ENCODE results near the gene AADAT.
"Not testable (repeated sequence)": the region's sequence is repeated elsewhere in the genome, so short reads cannot be mapped to it uniquely, and the experiment has no call there.

AADAT gene

DNA sequence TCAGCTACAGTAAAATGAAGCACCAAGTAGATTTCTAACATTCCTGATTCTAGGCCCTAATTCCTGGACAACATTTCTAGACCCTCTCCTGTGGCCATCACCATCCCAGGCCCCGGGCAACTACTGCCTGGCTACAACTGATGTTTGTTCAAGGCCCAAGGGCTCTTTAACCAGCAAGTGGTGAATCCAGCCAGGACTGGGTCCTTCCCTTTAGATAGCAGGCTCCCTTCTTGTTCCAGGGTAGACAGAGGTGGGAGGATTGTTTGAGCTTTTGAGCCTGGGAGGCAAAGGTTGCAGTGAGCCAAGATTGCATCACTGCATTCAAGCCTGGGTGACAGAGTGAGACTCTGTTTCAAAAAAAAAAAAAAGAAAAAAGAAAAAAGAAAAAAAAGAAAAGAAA is 12.7 kb upstream of the AADAT start:
- ATAC-seq = no peak
- Mint-ChIP-seq H3K9me3 (no peaks in the 10 kb centered on the region), H3K36me3 (no peaks in the 10 kb centered on the region), H3K4me1 (no peaks in the 10 kb centered on the region), H3K4me3 (no peak overlapping the region), H3K27ac (no peak overlapping the region)
- no peak for DNase-seq (ENCODE audit: low spot score in 2 of 2)

DNA sequence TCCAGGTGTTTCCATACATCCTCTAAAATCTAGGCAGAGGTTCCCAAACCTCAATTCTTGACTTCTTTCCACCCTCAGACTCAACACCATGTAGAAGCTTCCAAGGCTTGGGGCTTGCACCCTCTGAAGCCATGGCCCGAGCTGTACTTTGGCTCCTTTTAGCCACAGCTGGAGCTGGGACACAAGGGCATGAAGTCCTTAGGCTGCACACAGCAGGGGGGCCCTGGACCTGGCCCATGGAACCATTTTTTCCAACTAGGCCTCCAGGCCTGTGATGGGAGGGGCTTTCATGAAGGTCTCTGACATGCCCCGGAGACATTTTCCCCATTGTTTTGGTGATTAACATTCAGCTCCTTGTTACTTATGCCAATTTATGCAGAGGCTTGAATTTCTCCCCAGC is 8.4 kb upstream of the AADAT start:
- not testable (repeated sequence) for H3K4me1 Mint-ChIP-seq; H3K36me3 Mint-ChIP-seq; ATAC-seq; H3K27ac Mint-ChIP-seq; H3K9me3 Mint-ChIP-seq; H3K4me3 Mint-ChIP-seq; DNase-seq (ENCODE audit: low spot score in 2 of 2)

DNA sequence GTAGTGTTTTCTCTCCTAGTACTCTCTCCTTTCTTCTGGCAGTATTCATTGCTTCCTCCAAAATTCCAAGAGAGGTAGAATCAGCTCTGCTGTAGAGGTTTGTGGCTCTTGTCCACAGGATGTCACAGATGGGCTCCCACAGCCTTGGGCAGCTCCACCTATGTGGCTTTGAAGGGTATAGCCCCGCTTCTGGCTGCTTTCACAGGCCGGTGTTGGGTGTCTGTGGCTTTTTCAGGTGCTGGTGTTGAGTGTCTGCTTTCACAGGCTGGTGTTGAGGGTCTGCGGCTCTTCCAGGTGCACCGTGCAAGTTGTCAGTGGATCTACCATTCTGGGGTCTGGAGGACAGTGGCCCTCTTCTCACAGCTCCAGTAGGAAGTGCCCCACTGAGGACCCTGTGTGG is 7.9 kb upstream of the AADAT start:
- no peaks in the 10 kb centered on the region for H3K9me3 Mint-ChIP-seq
- no peak overlapping the region for H3K27ac Mint-ChIP-seq
- H3K36me3 Mint-ChIP-seq = no peaks in the 10 kb centered on the region
- ATAC-seq = no peak
- H3K4me1 Mint-ChIP-seq = no peaks in the 10 kb centered on the region
- no peak overlapping the region for H3K4me3 Mint-ChIP-seq
- DNase-seq (ENCODE audit: low spot score in 2 of 2) = no peak

DNA sequence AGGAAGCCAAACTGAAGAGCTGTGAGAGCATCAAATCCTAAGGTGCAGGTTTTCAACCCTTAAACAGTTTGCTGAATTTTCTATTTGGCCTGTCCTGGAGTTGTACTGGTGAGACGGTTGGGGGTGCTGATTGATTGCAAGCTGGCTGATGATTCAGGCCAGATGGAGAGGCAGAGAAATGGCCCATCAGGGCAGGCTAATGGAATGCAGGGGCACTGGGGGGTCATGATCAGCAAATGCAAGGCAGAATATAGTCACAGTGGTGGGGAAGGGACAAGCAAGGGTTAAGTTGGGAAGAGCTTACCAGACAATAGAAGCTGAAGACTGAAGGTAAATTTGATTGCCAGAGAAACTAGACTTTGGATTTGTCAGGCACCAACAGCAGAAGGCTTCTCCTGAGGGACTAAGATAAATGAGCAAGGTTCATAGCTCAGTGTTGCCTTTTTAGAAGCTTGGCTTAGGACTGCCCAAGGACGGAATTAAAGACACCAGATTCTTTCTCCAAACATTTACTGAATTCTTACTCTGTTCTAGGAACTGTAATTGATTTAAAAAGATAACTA is 4.3 kb upstream of the AADAT start:
- no peak overlapping the region for H3K27ac Mint-ChIP-seq
- H3K4me3 Mint-ChIP-seq = no peak overlapping the region
- DNase-seq (ENCODE audit: low spot score in 2 of 2) (no peak), ATAC-seq (no peak)
- H3K36me3 Mint-ChIP-seq = no peaks in the 10 kb centered on the region
- no peaks in the 10 kb centered on the region for H3K9me3 Mint-ChIP-seq
- H3K4me1 Mint-ChIP-seq = no peaks in the 10 kb centered on the region

DNA sequence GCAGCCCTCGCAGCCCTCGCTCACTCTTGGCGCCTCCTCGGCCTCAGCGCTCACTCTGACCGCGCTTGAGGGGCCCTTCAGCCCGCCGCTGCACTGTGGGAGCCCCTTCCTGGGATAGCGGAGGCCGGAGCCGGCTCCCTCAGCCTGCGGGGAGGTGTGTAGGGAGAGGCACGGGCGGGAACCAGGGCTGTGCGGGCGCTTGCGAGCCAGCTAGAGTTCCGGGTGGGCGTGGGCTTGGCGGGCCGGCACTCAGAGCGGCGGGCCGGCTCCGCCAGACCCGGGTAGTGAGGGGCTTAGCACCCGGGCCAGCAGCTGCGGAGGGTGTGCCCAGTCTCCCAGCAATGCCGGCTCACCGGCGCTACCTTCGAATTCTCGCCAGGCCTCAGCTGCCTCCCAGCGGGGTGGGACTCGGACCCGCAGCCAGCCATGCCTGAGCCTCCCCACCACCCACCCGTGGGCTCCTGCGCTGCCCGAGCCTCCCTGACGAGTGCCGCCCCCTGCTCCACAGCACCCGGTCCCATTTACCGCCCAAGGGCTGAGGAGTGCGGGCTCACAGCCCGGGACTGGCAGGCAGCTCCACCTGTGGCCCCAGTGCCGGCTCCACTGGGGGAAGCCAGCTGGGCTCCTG is 1.4 kb upstream of the AADAT start:
- no peaks in the 10 kb centered on the region for H3K36me3 Mint-ChIP-seq
- no peaks in the 10 kb centered on the region for H3K9me3 Mint-ChIP-seq
- no peak overlapping the region for H3K27ac Mint-ChIP-seq
- no peak overlapping the region for H3K4me3 Mint-ChIP-seq
- DNase-seq (ENCODE audit: low spot score in 2 of 2) (no peak), ATAC-seq (no peak)
- no peaks in the 10 kb centered on the region for H3K4me1 Mint-ChIP-seq

DNA sequence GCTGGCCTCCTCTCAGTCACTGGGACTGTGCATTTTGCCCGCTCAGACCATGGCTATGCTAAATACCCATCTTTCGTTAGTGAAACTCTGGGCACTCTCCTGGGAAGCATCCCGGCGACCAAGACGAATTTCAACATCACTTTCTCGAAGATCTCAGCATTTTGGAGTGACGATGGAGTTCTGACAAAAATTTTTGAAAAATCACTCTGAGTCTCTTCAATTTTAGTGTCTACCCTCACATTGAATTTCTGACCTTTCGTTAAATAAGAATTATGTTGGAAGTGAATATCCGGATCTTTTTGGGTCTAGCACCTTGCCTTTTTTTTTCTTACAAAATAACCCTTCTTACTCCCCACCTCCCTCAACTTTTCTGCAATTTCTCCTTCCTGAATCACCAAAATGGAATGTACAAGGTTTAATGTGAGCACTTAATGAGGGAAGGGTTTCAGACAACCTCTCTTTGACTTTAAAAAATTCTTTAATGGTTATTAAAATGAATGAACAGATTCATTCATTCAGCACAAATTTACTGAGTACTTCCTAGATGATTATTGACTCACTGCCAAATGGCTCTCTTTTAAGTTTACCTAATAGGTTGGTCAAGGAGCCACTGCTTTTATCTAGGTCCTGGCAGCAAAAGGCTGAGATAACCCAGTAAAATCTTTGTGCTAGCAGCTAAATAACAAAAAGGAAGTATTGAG is 746 bp upstream of the AADAT start:
- DNase-seq (ENCODE audit: low spot score in 2 of 2) (no peak), ATAC-seq (no peak)
- H3K27ac Mint-ChIP-seq = no peak overlapping the region

DNA sequence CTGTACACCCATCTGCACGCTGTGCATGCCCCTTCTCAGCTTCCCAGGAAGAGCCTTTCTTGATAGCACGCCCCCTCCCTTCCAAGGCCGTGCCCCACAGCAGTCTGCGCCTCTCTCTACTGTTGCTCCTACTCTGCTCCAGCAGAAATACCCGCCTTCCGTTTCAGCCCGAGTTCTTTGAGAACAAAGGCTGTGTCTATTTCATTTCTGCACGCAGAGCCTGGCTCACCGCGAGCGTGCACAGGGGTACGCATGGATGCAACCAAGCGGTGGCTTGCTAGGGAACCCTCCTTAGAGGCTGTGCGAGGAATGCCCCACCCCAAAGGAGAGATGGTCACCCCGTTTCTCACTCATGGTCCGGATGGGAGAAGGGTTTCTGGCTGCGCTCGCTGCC is 485 bp downstream of the AADAT start:
- Mint-ChIP-seq H3K9me3 (no peaks in the 10 kb centered on the region), H3K36me3 (no peaks in the 10 kb centered on the region), H3K4me1 (no peaks in the 10 kb centered on the region), H3K27ac (no peak overlapping the region), H3K4me3 (no peak overlapping the region)
- DNase-seq (ENCODE audit: low spot score in 2 of 2) (no peak), ATAC-seq (peak; percentile 24)

More for the DNA sequence above, 746 bp upstream of the AADAT start:
- H3K9me3 Mint-ChIP-seq = no peaks in the 10 kb centered on the region
- H3K36me3 Mint-ChIP-seq = no peaks in the 10 kb centered on the region
- no peaks in the 10 kb centered on the region for H3K4me1 Mint-ChIP-seq
- peak overlapping the region; percentile 20 for H3K4me3 Mint-ChIP-seq

DNA sequence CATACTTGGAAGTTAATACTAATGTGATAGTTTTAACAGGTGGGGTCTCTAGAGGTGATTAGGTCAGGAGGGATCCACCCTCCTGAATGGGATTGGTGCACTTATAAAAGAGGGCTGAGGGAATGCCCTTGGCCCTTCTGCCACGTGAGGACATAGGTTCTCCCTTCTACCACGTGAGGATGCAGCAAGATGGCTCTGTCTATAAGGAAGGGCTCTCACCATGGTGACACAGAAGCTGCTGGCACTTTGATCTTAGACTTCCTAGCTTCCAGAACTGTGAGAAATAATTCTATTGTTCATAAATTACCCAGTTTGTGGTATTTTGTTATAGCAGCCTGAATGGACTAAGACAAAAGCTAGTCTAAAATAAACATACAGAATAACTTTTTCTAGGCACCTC is 1.0 kb downstream of the AADAT start:
- Mint-ChIP-seq H3K4me1 (no peaks in the 10 kb centered on the region), H3K4me3 (no peak overlapping the region), H3K9me3 (no peaks in the 10 kb centered on the region), H3K27ac (no peak overlapping the region), H3K36me3 (no peaks in the 10 kb centered on the region)
- DNase-seq (ENCODE audit: low spot score in 2 of 2) (no peak), ATAC-seq (no peak)

DNA sequence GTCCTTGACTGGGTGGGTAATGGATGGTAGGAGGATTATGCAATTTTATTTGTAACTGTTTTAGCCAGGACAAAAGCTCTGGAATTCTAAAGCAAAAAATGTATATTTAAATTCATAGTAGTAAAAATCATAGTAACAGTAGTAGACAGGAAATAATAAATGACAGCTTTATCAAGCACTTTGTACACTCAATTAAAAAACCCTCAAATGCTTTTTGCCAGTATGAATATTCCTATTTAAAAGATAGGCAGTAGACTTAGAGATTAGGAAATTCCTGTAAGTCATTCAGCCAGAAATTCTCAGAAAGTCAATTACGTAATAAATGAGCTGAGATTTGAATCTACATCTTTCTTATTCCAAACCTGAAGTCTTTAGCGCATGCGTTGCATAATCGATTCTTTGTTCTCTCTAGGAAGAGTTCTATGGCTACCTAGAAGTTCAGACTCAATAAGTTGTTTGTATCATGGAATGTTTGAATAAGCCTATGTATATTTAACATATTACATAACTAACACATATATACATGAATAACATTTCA is 2.5 kb downstream of the AADAT start:
- peaks cover 1% of the 10 kb centered on the region for H3K9me3 Mint-ChIP-seq
- ATAC-seq (no peak), DNase-seq (ENCODE audit: low spot score in 2 of 2) (no peak)
- H3K27ac Mint-ChIP-seq = no peak overlapping the region
- H3K36me3 Mint-ChIP-seq = no peaks in the 10 kb centered on the region
- no peaks in the 10 kb centered on the region for H3K4me1 Mint-ChIP-seq
- no peak overlapping the region for H3K4me3 Mint-ChIP-seq

DNA sequence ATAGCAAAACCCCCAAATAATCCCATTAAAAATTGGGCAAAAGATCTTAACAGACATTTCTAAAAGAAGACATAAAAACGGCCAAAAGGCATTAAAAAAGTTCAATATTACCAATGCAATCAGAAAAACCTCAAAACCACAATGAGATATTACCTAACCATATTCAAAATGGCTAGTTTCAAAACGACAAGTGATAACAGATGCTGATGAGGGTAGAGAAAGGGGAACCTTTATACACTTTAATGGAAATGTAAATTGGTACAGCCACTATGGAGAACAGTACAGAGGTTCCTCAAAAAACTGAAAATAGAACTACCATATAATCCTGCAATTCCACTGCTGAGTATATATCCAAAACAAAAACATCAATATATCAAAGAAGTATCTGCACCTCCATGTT is 6.2 kb downstream of the AADAT start:
- Mint-ChIP-seq H3K4me3 (no peak overlapping the region), H3K4me1 (no peaks in the 10 kb centered on the region), H3K36me3 (no peaks in the 10 kb centered on the region), H3K9me3 (peaks cover 5% of the 10 kb centered on the region), H3K27ac (no peak overlapping the region)
- DNase-seq (ENCODE audit: low spot score in 2 of 2) (no peak), ATAC-seq (no peak)

DNA sequence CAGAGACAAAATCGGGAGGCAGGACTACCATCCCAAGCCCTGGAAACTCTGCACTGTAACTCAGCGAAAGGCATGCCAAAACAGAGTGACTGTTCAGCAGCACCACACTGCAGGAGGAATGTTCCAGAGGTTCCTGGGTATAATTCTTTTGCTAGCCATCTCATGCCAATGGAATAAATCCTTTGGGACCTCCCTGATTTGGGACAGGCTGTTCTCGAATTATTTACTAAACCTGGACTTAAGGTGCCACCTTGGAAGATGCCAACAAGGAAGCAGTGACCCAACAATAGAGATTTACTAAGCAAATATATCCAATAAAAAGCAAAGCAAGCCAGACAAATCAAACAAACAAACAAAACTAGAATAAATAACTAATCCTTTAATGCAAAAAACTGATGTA is 9.3 kb downstream of the AADAT start:
- no peaks in the 10 kb centered on the region for H3K36me3 Mint-ChIP-seq

DNA sequence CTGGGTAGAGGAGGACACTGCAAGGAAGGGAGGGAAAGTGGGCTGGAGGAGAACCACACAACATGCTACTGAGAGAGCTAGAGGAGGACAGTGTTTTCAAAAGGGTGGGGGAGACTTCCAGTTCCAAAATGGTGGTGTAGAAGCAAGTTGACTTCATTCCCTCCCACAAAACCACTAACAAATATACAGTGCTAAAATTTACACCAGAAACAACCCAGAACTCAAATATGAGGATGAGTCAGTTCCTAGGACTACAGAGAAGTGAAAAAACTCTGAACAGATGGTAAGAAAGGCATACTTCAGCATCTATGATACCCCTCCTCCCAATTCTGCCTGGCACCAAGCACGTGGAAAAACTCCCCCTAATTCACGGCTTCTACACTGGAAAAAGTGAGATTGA is 9.8 kb downstream of the AADAT start:
- ATAC-seq = no peak
- H3K36me3 Mint-ChIP-seq = no peaks in the 10 kb centered on the region
- H3K4me3 Mint-ChIP-seq = no peak overlapping the region

More for the DNA sequence above, 9.3 kb downstream of the AADAT start:
- Mint-ChIP-seq H3K4me3 (no peak overlapping the region), H3K27ac (no peak overlapping the region), H3K9me3 (peaks cover 5% of the 10 kb centered on the region), H3K4me1 (no peaks in the 10 kb centered on the region)
- ATAC-seq = no peak
- no peak for DNase-seq (ENCODE audit: low spot score in 2 of 2)

DNA sequence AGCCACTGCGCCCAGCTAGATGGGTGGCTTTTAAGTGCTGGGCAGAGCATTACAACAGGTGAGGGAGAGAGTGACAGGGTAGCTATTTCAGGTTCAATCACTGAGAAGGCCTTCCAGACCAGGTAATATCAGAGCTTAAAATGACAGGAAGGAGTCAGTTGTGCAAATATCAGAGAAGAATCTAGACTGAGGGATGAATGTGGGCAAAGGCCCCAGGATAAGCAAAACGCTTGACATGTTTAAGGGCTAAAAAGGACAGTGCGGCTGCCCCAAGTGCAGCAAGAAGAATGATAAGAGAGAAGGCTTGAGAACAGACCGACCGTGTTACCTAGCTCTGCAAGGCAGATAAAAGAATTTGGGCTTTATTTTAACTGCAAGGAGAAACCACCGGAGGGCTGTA is 18.6 kb downstream of the AADAT start:
- no peaks in the 10 kb centered on the region for H3K9me3 Mint-ChIP-seq
- H3K4me3 Mint-ChIP-seq = no peak overlapping the region
- no peak overlapping the region for H3K27ac Mint-ChIP-seq
- DNase-seq (ENCODE audit: low spot score in 2 of 2) (no peak), ATAC-seq (peak; percentile 21)
- no peaks in the 10 kb centered on the region for H3K36me3 Mint-ChIP-seq
- H3K4me1 Mint-ChIP-seq = no peaks in the 10 kb centered on the region

More for the DNA sequence above, 9.8 kb downstream of the AADAT start:
- H3K27ac Mint-ChIP-seq = no peak overlapping the region
- DNase-seq (ENCODE audit: low spot score in 2 of 2) = no peak
- peaks cover 5% of the 10 kb centered on the region for H3K9me3 Mint-ChIP-seq
- H3K4me1 Mint-ChIP-seq = no peaks in the 10 kb centered on the region

DNA sequence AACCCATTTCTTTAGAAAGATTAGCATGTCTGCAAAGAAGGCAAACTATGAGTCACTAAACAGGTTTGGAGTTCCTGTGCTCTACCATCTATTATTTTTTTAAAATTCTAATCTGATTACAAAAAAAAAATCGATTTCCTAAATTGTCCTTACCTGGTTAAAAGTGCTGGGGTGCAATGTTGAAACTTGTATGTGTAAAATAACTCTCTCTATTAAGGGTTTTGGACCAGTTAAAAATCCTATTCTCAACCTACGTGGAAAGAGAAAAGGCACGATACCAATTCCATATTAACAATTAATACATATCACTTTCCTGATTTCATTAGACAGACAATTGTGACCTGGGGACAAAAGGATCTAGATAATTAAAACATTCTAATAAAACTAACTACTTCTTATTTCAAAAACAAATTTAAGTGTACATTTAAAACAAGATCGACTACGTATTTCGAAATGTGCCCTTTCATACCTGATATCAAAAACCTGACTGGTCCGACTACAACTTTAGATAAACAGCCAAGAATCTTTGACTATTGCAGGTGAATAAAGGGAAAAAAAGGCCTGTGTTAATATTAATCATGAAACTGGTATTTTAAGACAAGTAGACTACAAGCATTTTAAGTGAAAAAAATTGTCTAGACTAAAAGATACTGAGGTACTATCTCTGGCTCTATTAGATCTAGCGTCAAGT is 21.2 kb downstream of the AADAT start:
- Mint-ChIP-seq H3K4me1 (no peaks in the 10 kb centered on the region), H3K9me3 (no peaks in the 10 kb centered on the region), H3K36me3 (no peaks in the 10 kb centered on the region), H3K4me3 (no peak overlapping the region), H3K27ac (no peak overlapping the region)
- ATAC-seq = no peak
- DNase-seq (ENCODE audit: low spot score in 2 of 2) = no peak

DNA sequence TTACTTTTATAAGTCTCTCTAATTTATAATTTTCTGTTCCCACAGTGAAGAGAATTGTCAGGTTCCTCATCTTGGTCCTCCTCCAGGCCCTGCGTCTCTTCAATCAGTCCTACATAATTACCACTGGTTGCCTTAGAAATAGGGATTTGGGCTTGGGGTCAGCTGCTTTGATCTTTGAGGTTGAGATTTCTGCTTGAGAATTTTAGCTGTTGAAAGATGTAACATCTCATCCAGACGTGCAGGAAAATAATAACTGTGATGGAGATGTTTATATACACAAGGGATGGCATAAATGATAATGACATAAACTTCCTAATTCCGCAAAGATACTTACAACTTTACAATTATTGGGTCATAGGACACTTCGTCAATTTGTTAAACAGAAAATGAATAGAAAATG is 30.3 kb downstream of the AADAT start:
- ATAC-seq (no peak), DNase-seq (ENCODE audit: low spot score in 2 of 2) (no peak)
- Mint-ChIP-seq H3K9me3 (no peaks in the 10 kb centered on the region), H3K4me3 (no peak overlapping the region), H3K4me1 (no peaks in the 10 kb centered on the region), H3K36me3 (no peaks in the 10 kb centered on the region), H3K27ac (no peak overlapping the region)

DNA sequence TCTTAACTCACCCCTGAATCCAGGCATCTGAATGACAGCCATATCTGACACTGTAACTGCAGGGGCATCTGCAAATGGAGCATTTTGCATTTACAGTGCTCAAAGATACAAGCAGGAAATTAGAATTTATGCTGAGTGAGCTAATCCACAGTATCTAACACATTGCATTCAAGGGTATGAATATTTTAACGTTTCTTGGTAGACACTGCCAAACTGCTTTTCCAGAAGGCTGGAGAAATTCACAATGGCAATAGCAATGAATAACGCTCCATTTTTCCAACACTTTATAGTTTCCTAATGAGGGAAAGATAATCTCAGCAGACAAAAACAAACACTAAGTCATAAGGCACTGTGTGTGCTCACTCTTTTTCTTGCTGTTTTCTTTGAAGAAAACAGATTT is 30.9 kb downstream of the AADAT start:
- no peak overlapping the region for H3K4me3 Mint-ChIP-seq
- no peaks in the 10 kb centered on the region for H3K36me3 Mint-ChIP-seq
- no peaks in the 10 kb centered on the region for H3K4me1 Mint-ChIP-seq
- H3K9me3 Mint-ChIP-seq = no peaks in the 10 kb centered on the region
- ATAC-seq (no peak), DNase-seq (ENCODE audit: low spot score in 2 of 2) (no peak)
- H3K27ac Mint-ChIP-seq = no peak overlapping the region
